NCI-H82 treated with DMSO at 0.1 percent for 48 hours (cell line): ENCODE measurements around the gene ALOX15.
"Not testable (repeated sequence)": the region's sequence is repeated elsewhere in the genome, so short reads cannot be mapped to it uniquely, and the experiment has no call there.

Source experiments
- DNase-seq: peaks from one replicate; lab custom pipeline; 2025; ENCODE audit not compliant: unreplicated experiment; lab: John Stamatoyannopoulos, UW

The ALOX15 gene

GRCh38 chr17:4620531-4621101, 20.9 kb downstream of the ALOX15 start:
- no peak for DNase-seq

- DNase-seq, result no peak
Measured at GRCh38 chr17:4617590-4618351, 23.7 kb downstream of the ALOX15 start.

- DNase-seq, result no peak
Measured at GRCh38 chr17:4617090-4617489, 24.4 kb downstream of the ALOX15 start.

- DNase-seq, result no peak
Measured at GRCh38 chr17:4616476-4616875, 25.0 kb downstream of the ALOX15 start.

- DNase-seq, result no peak
Measured at GRCh38 chr17:4610656-4611055, 30.8 kb downstream of the ALOX15 start.

GRCh38 chr17:4610162-4610561, 31.3 kb downstream of the ALOX15 start:
- DNase-seq, result no peak

GRCh38 chr17:4609761-4610160, 31.7 kb downstream of the ALOX15 start:
- no peak for DNase-seq

GRCh38 chr17:4607773-4608187, 33.7 kb downstream of the ALOX15 start:
- no peak for DNase-seq

- DNase-seq, result no peak
Measured at GRCh38 chr17:4607261-4607741, 34.2 kb downstream of the ALOX15 start.

- no peak for DNase-seq
Measured at GRCh38 chr17:4605826-4606225, 35.7 kb downstream of the ALOX15 start.

- DNase-seq, result not testable (repeated sequence)
Measured at GRCh38 chr17:4604736-4605135, 36.7 kb downstream of the ALOX15 start.

GRCh38 chr17:4604111-4604644, 37.3 kb downstream of the ALOX15 start:
- peak; percentile 45 for DNase-seq

GRCh38 chr17:4602041-4602440, 39.4 kb downstream of the ALOX15 start:
- no peak for DNase-seq

- no peak for DNase-seq
Measured at GRCh38 chr17:4601326-4601725, 40.2 kb downstream of the ALOX15 start.

GRCh38 chr17:4600563-4600962, 40.9 kb downstream of the ALOX15 start:
- peak; percentile 4 for DNase-seq

GRCh38 chr17:4599505-4600281, 41.8 kb downstream of the ALOX15 start:
- peak; percentile 31 for DNase-seq

GRCh38 chr17:4598776-4599504, 42.5 kb downstream of the ALOX15 start:
- no peak for DNase-seq

- no peak for DNase-seq
Measured at GRCh38 chr17:4597975-4598374, 43.5 kb downstream of the ALOX15 start.

- DNase-seq, result no peak
Measured at GRCh38 chr17:4596636-4597380, 44.7 kb downstream of the ALOX15 start.

GRCh38 chr17:4595685-4596342, 45.7 kb downstream of the ALOX15 start:
- DNase-seq, result not testable (repeated sequence)
